CD4-positive, alpha-beta T cell (primary cell): ENCODE measurements around the gene CLEC16A. TPM values are rescaled to one million over a fixed set of nuclear protein-coding genes. Genes with fewer than 3 reads are reported as not detected.

Experiments used
- ATAC-seq: fragments of 200-7000 bp; cut with Tn5 transposase; one replicate; pipeline ENCODE4 v1.10.0; 2022; ENCODE audit warnings: mild to moderate bottlenecking; ENCODE audit not compliant: poor library complexity
- CTCF ChIA-PET: fragments of 350-600 bp; sonication (Branson Sonifier 250); formaldehyde crosslinking; loops from one replicate; lab custom pipeline; 2021; ENCODE audit warnings: antibody characterized with exemption, inconsistent platforms; lab: Charles Lee
- POLR2A ChIA-PET: fragments of 350-600 bp; sonication (Branson Sonifier 250); formaldehyde crosslinking; loops from one replicate; lab custom pipeline; 2021; ENCODE audit warnings: antibody characterized with exemption, inconsistent platforms; lab: Charles Lee
- DNase-seq, 14 experiments: peaks; one replicate each; pipeline ENCODE4 v3.0.0-alpha.2; 2013 to 2020; ENCODE audit warnings: mixed read lengths in 2 of 14
- H3K27ac ChIP-seq, 2 donors: one replicate each; pipeline versions ENCODE4 v1.5.1 to v1.7.0; 2013; ENCODE audit warnings: low read length in 2 of 2, low read depth in 1 of 2, mild to moderate bottlenecking in 1 of 2
- H3K27me3 ChIP-seq, 2 experiments: 1 replicate in 1 of 2; 2 replicates in 1 of 2; pipeline versions ENCODE4 v1.6.1 to v1.7.0; 2013; ENCODE audit warnings: low read length in 2 of 2, control low read depth in 1 of 2, mild to moderate bottlenecking in 1 of 2, moderate library complexity in 1 of 2; ENCODE audit not compliant: insufficient read depth in 2 of 2, control insufficient read depth in 1 of 2
- H3K36me3 ChIP-seq: one replicate; pipeline ENCODE4 v1.6.1; 2013; ENCODE audit warnings: low read length, control low read depth; ENCODE audit not compliant: insufficient read depth
- H3K4me1 ChIP-seq: one replicate; pipeline ENCODE4 v1.6.1; 2013; ENCODE audit warnings: low read length, control low read depth; ENCODE audit not compliant: insufficient read depth
- H3K4me3 ChIP-seq: one replicate; pipeline ENCODE4 v1.5.1; 2013; ENCODE audit warnings: mild to moderate bottlenecking, low read length, moderate library complexity
- H3K9me3 ChIP-seq, 2 experiments: 1 replicate in 1 of 2; 2 replicates in 1 of 2; pipeline versions ENCODE4 v1.6.1 to v1.7.0; 2013; ENCODE audit warnings: low read length in 2 of 2, mild to moderate bottlenecking in 2 of 2, control low read depth in 1 of 2, moderate library complexity in 1 of 2; ENCODE audit not compliant: control insufficient read depth in 1 of 2, insufficient read depth in 1 of 2
- H3K27ac Mint-ChIP-seq: one replicate; pipeline ENCODE4 v1.8.0; 2020; ENCODE audit warnings: mixed read lengths
- H3K27me3 Mint-ChIP-seq: one replicate; pipeline ENCODE4 v1.8.0; 2021; ENCODE audit warnings: mixed read lengths
- H3K36me3 Mint-ChIP-seq: one replicate; pipeline ENCODE4 v1.8.0; 2021; ENCODE audit warnings: low read depth, mixed read lengths
- H3K4me1 Mint-ChIP-seq: one replicate; pipeline ENCODE4 v1.8.0; 2021; ENCODE audit warnings: low read depth, mixed read lengths
- H3K4me3 Mint-ChIP-seq: one replicate; pipeline ENCODE4 v1.8.0; 2020; ENCODE audit warnings: mild to moderate bottlenecking, mixed read lengths
- H3K9me3 Mint-ChIP-seq: one replicate; pipeline ENCODE4 v1.8.0; 2020; ENCODE audit warnings: mixed read lengths
- intact Hi-C, 2 experiments: fragments of 100-400 bp; cut with DNase I in 1 of 2; cut with micrococcal nuclease in 1 of 2; formaldehyde crosslinking; loops; one replicate each; pipeline versions ENCODE4 v1.15.1 to v1.9.0; 2023 to 2025; cut with DNase I, micrococcal nuclease
- total RNA-seq, 174 experiments: library from RNA in 2 of 174; stranded (reverse) in 2 of 174; gene quantifications; one replicate each; pipeline ENCODE4 v1.2.3 and lab custom pipeline; 2021 to 2026
- TF ChIP-seq, protein P1 (sequence below): fragments of 200-600 bp; IDR thresholded peaks from one replicate; pipeline ENCODE4 v1.8.0; 2022; ENCODE audit warnings: antibody characterized with exemption, mild to moderate bottlenecking

The CLEC16A gene
- total RNA-seq, 2 experiments from 2014 or later: 21.7 to 22.7 TPM

DNA sequence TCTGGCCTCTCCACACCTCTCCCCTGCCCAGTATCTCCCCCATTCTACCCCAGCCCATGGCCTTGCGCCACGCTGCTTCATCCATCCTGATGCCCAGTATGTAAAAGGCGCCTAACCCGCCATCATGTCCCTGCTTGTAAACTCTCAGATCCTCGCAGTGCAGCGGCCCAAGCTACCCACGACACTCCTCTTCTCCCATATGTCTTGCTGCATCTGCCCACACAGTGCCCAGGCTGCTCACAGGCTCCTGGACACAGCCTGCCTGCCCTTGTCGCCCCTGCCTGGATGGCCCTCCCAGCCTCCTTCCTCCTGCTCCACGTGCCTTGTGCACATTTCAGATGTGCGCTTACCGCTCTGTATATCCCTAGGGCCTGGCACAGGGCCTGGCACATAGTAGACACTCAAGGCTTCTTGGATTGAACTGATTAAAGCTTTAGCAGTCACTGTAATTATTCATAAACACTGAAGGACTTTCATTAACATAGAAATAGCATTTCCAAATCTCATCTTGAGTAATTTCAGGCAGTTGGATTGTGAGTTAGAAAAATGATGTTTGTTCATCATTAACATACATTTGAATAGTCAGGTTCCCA, 129.1 kb downstream of the CLEC16A start:
- no peak for DNase-seq
- no peak overlapping the region for H3K4me3 ChIP-seq
- intact Hi-C loops: no loop called here
- peaks cover 40% of the 10 kb centered on the region for H3K36me3 Mint-ChIP-seq
- no peaks in the 10 kb centered on the region for H3K9me3 Mint-ChIP-seq
- ATAC-seq: no peak
- no peak overlapping the region for H3K27ac ChIP-seq
- no peak overlapping the region for H3K27ac Mint-ChIP-seq
- no peaks in the 10 kb centered on the region for H3K9me3 ChIP-seq
- no peaks in the 10 kb centered on the region for H3K27me3 Mint-ChIP-seq
- CTCF ChIA-PET: interaction anchor here (0.5 to 1.5 kb wide), 2 partner anchors 15 to 17 kb away, joined by 3 to 4 read pairs; no protein-coding TSS in a partner anchor
- H3K4me1 ChIP-seq: peaks cover 26% of the 10 kb centered on the region
- H3K27me3 ChIP-seq: no peaks in the 10 kb centered on the region
- no peak overlapping the region for H3K4me3 Mint-ChIP-seq
- peaks cover 1% of the 10 kb centered on the region for H3K36me3 ChIP-seq
- TF ChIP-seq, protein P1, sequence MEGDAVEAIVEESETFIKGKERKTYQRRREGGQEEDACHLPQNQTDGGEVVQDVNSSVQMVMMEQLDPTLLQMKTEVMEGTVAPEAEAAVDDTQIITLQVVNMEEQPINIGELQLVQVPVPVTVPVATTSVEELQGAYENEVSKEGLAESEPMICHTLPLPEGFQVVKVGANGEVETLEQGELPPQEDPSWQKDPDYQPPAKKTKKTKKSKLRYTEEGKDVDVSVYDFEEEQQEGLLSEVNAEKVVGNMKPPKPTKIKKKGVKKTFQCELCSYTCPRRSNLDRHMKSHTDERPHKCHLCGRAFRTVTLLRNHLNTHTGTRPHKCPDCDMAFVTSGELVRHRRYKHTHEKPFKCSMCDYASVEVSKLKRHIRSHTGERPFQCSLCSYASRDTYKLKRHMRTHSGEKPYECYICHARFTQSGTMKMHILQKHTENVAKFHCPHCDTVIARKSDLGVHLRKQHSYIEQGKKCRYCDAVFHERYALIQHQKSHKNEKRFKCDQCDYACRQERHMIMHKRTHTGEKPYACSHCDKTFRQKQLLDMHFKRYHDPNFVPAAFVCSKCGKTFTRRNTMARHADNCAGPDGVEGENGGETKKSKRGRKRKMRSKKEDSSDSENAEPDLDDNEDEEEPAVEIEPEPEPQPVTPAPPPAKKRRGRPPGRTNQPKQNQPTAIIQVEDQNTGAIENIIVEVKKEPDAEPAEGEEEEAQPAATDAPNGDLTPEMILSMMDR: no peak
- POLR2A ChIA-PET: no interaction called here
- peaks cover 35% of the 10 kb centered on the region for H3K4me1 Mint-ChIP-seq

DNA sequence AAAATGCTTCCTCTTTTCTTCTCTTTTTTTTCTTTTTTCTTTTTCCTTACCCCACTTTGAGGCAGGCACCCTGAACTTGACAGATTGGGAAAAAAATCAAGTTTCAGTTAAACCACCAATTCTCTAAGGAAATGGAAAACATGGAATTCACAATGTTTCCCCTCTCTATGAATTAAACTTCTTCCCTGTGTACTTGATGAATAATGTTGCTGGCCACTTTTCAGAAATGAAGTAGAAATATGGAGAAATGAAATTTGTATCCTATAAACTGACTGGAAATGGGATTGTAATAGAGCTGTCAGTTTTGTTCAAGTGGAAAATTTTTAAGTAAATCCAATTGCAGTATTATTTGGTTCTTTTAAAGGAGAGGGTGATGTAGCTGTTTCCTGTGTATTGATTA, 129.8 kb downstream of the CLEC16A start:
- no peaks in the 10 kb centered on the region for H3K27me3 Mint-ChIP-seq
- peaks cover 39% of the 10 kb centered on the region for H3K4me1 Mint-ChIP-seq
- ATAC-seq: no peak
- intact Hi-C loops: no loop called here
- CTCF ChIA-PET: interaction anchor here (1.5 kb wide), 1 partner anchor 16 kb away, joined by 4 read pairs; no protein-coding TSS in a partner anchor
- no peaks in the 10 kb centered on the region for H3K9me3 Mint-ChIP-seq
- Histone ChIP-seq H3K9me3 (no peaks in the 10 kb centered on the region), H3K36me3 (no peaks in the 10 kb centered on the region), H3K4me1 (peaks cover 32% of the 10 kb centered on the region), H3K27me3 (no peaks in the 10 kb centered on the region), H3K27ac (no peak overlapping the region), H3K4me3 (no peak overlapping the region)
- TF ChIP-seq, protein P1: no peak
- POLR2A ChIA-PET: no interaction called here
- H3K27ac Mint-ChIP-seq: no peak overlapping the region
- H3K36me3 Mint-ChIP-seq: peaks cover 40% of the 10 kb centered on the region
- H3K4me3 Mint-ChIP-seq: no peak overlapping the region
- DNase-seq: no peak

DNA sequence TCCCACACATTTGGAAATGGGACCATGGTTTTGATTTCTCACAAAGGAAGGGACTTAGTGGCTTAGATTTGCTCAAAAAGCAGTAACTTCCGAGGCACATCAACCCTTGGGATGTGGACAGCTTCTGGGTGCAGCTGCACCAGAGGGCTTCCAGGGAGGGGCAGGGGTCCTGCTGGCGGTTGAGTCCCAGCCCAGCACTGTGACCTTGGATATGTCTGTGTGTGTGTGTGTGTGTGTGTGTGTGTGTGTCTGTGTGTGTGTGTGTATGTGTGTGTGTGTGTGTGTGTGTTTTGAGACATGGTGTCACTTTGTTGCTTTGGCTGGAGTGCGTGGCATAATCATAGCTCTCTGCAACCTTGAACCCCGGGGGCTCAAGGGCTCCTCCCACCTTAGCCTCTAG, 130.8 kb downstream of the CLEC16A start:
- DNase-seq (no peak), ATAC-seq (no peak)
- H3K36me3 ChIP-seq: no peaks in the 10 kb centered on the region
- TF ChIP-seq, protein P1: no peak
- no peaks in the 10 kb centered on the region for H3K27me3 Mint-ChIP-seq
- H3K27ac ChIP-seq: no peak overlapping the region
- H3K9me3 Mint-ChIP-seq: no peaks in the 10 kb centered on the region
- no peak overlapping the region for H3K4me3 Mint-ChIP-seq
- H3K4me3 ChIP-seq: no peak overlapping the region
- peaks cover 43% of the 10 kb centered on the region for H3K36me3 Mint-ChIP-seq
- H3K4me1 ChIP-seq: peaks cover 42% of the 10 kb centered on the region
- H3K4me1 Mint-ChIP-seq: peaks cover 49% of the 10 kb centered on the region
- H3K9me3 ChIP-seq: no peaks in the 10 kb centered on the region
- H3K27me3 ChIP-seq: no peaks in the 10 kb centered on the region
- ChIA-PET POLR2A (no interaction called here), CTCF (interaction anchor here (0.7 to 1.5 kb wide), 2 partner anchors 15 to 24 kb away, joined by 3 to 4 read pairs; no protein-coding TSS in a partner anchor)
- no peak overlapping the region for H3K27ac Mint-ChIP-seq
- intact Hi-C loops: no loop called here
